ENCODE measurements around the gene TTC7B.

The TTC7B gene

GRCh38 chr14:90741682-90741946 lies 74.6 kb downstream of the TTC7B start:
- no peak for DNase-seq (ENCODE audit: low read depth in 2 of 2)

GRCh38 chr14:90740946-90741681 lies 75.1 kb downstream of the TTC7B start:
- DNase-seq (ENCODE audit: low read depth in 2 of 2): no peak

GRCh38 chr14:90740081-90740480 lies 76.1 kb downstream of the TTC7B start:
- no peak for DNase-seq (ENCODE audit: low read depth in 2 of 2)

- no peak for DNase-seq (ENCODE audit: low read depth in 2 of 2)
Observed at GRCh38 chr14:90739318-90740068, 76.7 kb downstream of the TTC7B start.

- no peak for DNase-seq (ENCODE audit: low read depth in 2 of 2)
Observed at GRCh38 chr14:90733139-90733808, 83.0 kb downstream of the TTC7B start.

- no peak for DNase-seq (ENCODE audit: low read depth in 2 of 2)
Observed at GRCh38 chr14:90732718-90733117, 83.5 kb downstream of the TTC7B start.

- DNase-seq (ENCODE audit: low read depth in 2 of 2): no peak
Observed at GRCh38 chr14:90732139-90732538, 84.1 kb downstream of the TTC7B start.

- DNase-seq (ENCODE audit: low read depth in 2 of 2): no peak
Observed at GRCh38 chr14:90731487-90731886, 84.7 kb downstream of the TTC7B start.

- DNase-seq (ENCODE audit: low read depth in 2 of 2): no peak
Observed at GRCh38 chr14:90730206-90730766, 85.9 kb downstream of the TTC7B start.

GRCh38 chr14:90728951-90729350 lies 87.3 kb downstream of the TTC7B start:
- DNase-seq (ENCODE audit: low read depth in 2 of 2): no peak

- no peak for DNase-seq (ENCODE audit: low read depth in 2 of 2)
Observed at GRCh38 chr14:90727082-90727481, 89.1 kb downstream of the TTC7B start.

- no peak for DNase-seq (ENCODE audit: low read depth in 2 of 2)
Observed at GRCh38 chr14:90726656-90727055, 89.6 kb downstream of the TTC7B start.

- no peak for DNase-seq (ENCODE audit: low read depth in 2 of 2)
Observed at GRCh38 chr14:90724866-90725265, 91.4 kb downstream of the TTC7B start.

- DNase-seq (ENCODE audit: low read depth in 2 of 2): no peak
Observed at GRCh38 chr14:90722590-90722989, 93.6 kb downstream of the TTC7B start.

GRCh38 chr14:90721619-90722305 lies 94.5 kb downstream of the TTC7B start:
- no peak for DNase-seq (ENCODE audit: low read depth in 2 of 2)

GRCh38 chr14:90720832-90721231 lies 95.4 kb downstream of the TTC7B start:
- no peak for DNase-seq (ENCODE audit: low read depth in 2 of 2)

- DNase-seq (ENCODE audit: low read depth in 2 of 2): no peak
Observed at GRCh38 chr14:90720336-90720735, 95.9 kb downstream of the TTC7B start.

- DNase-seq (ENCODE audit: low read depth in 2 of 2): no peak
Observed at GRCh38 chr14:90717916-90718315, 98.3 kb downstream of the TTC7B start.

GRCh38 chr14:90715993-90716392 lies 100.2 kb downstream of the TTC7B start:
- DNase-seq (ENCODE audit: low read depth in 2 of 2): no peak

- DNase-seq (ENCODE audit: low read depth in 2 of 2): no peak
Observed at GRCh38 chr14:90715495-90715894, 100.7 kb downstream of the TTC7B start.

GRCh38 chr14:90714811-90715210 lies 101.4 kb downstream of the TTC7B start:
- no peak for DNase-seq (ENCODE audit: low read depth in 2 of 2)

GRCh38 chr14:90704738-90705392 lies 111.4 kb downstream of the TTC7B start:
- DNase-seq (ENCODE audit: low read depth in 2 of 2): no peak

Measured in stimulated activated CD4-positive, alpha-beta T cell treated with anti-CD3 and anti-CD28 coated beads, Interleukin-4, amount 100 ng/mL, for 48 hours (primary cell).